HG03039 (cell line): ENCODE data around the gene STMN1.

Experiments used
- ATAC-seq: cut with Tn5 transposase; IDR thresholded peaks from one replicate; pipeline ENCODE4 v1.9.1; 2021; ENCODE audit warnings: mild to moderate bottlenecking, moderate library complexity; ENCODE audit not compliant: unreplicated experiment

Gene STMN1

DNA sequence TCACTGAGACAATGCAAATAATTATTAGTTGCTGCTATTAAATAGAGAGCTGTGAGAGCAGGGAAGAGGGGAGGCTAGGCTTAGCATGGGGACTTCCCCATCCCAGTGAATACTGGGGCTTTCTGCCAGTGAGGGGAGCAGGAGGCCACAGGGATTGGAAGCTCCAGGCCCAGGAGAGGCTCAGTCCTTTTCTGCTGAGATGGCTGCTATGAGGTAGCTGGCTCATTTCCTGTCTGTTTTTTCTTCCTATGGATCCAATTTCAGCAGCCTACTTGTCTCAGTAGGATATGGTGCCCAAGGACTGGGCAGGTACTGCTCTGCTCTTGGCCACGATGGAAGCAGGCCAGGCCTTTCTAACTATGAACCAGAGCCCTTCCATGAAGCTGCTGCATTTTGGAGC lies 10.0 kb downstream of the STMN1 start:
- ATAC-seq, result no peak

DNA sequence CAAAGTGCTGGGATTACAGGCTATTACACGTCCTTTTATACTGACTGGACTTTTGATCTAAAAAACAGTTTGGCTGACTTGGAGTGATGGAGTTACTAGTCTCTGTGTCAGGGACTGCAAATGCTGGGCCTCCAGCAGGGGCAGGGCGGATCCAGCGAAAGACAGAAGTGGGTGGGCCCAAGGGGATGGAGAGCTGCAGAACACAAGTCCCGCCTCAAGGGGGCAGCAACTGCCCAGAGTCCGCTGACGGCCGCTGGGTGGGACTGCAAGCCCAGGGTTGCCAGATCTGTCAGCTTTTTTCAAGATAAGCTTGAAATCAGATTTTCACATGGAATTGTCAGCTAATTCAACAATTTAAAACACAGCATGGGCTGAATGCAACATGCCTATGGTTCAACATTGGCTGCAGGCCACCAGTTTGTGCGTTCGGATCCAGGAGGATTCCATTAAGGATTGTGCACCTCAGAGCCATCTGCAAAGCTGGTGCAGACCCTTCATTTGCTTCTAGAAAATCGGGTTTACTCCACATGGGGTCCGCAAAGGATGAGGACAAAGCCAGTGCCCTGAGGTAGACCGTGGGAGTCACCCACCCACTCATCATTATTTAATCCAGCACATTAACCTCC lies 10.7 kb downstream of the STMN1 start:
- ATAC-seq, result peak; percentile 69

- ATAC-seq, result no peak
Observed at GRCh38 chr1:25893116-25893515, 13.1 kb downstream of the STMN1 start.

- no peak for ATAC-seq
Observed at GRCh38 chr1:25891606-25892005, 14.6 kb downstream of the STMN1 start.

DNA sequence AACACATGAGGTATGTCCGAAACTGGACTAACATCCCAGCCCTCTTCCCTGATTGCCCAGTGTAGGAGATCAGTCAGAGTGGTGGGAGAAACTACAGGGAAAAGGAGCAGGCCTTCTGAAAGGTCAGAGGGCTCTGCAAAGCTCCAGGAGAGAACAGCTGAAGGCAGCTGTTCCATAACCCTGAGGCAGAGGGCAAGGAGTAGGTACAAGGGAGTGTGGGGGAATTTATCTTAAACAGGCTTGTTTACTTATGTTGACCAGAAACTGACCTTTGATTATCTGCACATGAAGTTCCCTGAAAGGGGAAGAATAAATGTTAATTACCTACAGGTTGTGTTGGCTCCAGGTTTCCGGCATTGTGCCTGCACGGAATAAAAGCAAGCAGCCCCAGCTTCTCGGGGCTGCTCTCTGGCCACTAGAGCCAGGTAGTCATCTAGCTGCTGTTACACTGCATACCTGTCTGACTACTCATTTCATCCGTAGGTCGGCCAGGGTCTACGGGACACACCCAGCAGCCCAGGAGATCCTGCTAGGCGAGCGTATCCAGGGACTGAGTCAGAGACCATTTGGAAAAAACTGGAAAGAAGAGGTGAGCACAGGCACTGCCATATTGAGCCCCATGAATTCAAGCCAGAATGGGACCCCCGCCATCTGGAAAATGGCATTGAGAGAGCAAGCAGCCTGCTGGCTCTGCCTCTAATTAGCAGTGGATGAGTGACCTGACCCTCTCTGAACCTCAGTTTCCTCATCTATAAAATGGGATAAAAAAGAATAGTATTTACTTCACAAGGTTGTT lies 15.8 kb downstream of the STMN1 start:
- no peak for ATAC-seq

DNA sequence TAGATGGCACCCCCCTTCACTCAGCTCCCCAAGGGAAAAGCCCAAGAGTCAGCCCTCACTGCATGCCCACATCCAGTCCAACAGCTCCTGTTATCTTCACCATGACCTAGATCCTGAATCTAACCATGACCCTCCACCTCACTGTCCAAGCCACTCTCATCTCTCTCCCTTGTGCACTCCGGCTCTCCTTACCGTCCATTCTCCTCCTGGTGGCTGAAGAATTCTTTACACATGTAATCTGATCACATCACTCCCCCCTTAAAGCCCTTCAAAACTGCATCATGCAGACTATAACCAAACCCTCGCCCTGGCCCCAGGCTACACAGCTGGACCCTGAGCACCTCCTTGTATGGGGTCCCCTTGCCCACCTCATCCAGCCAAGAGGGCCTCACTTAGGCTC lies 16.7 kb downstream of the STMN1 start:
- ATAC-seq, result no peak

DNA sequence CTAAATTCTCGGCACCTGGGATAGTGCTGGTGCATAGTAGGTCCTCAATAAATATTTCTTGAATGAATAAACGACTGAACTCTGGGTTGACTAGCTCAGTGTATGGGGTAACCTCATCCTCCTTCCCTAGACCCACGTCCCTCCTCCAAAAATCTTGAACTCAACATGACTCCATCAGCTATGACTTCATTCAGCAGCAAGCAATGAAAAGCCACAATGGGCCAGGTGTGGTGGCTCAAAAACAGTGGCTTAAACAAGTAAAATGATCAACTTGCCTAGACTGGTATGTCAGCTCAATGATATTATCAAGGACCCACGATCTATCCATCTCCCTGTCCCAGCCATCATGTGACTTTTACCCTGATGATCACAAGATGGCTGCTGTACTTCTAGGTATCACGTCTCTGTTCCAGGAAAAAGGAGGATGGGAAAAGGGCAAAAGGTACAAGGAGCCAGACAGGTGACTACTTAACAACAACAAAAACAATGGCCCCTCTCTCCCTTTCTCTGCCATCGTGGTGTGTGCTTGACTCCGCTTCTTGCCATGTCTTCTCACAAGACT lies 17.7 kb downstream of the STMN1 start:
- no peak for ATAC-seq

DNA sequence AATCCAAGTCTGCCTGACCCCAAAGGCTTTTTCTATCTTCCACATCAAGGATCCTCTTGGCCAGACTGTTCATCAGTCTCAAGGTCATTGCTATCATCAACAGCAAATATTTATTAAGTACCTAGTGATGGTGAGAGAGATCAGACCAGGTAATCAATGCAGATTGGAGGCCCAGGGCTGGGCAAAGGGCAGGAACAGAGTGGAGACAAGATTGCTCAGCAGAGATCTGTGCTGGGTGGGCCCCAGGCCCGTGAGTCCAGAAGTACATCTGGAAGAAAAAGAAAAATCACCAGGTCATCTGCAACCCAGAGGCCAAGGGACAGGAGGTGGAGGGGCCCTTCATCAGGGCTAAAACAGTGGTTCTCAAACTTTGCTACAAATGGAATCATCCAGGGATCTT lies 20.6 kb downstream of the STMN1 start:
- no peak for ATAC-seq

DNA sequence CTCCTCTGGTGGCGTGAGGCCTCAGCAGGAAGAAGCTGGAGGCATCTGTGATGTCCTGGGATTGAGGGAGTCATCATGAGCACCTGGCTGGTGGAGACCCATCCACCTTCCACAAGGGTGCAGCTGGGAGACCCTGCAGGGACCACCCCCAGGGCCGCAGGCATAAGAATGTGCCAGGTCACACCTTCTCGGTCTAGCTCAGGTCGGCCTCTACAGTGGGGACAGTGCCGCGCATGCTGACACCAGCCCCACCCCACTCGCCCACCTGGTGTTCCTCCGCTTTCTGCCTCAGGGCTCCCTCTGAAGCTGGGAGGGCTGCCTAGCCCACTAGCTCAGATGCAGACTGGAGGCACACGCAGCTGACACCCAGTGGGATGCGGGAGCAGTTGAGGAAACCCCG lies 25.0 kb downstream of the STMN1 start:
- no peak for ATAC-seq

- no peak for ATAC-seq
Observed at GRCh38 chr1:25880518-25880917, 25.7 kb downstream of the STMN1 start.

GRCh38 chr1:25879675-25880074 lies 26.5 kb downstream of the STMN1 start:
- ATAC-seq, result no peak

- ATAC-seq, result no peak
Observed at GRCh38 chr1:25878690-25879089, 27.5 kb downstream of the STMN1 start.

GRCh38 chr1:25877155-25877554 lies 29.1 kb downstream of the STMN1 start:
- ATAC-seq, result no peak

GRCh38 chr1:25876693-25877077 lies 29.5 kb downstream of the STMN1 start:
- no peak for ATAC-seq

DNA sequence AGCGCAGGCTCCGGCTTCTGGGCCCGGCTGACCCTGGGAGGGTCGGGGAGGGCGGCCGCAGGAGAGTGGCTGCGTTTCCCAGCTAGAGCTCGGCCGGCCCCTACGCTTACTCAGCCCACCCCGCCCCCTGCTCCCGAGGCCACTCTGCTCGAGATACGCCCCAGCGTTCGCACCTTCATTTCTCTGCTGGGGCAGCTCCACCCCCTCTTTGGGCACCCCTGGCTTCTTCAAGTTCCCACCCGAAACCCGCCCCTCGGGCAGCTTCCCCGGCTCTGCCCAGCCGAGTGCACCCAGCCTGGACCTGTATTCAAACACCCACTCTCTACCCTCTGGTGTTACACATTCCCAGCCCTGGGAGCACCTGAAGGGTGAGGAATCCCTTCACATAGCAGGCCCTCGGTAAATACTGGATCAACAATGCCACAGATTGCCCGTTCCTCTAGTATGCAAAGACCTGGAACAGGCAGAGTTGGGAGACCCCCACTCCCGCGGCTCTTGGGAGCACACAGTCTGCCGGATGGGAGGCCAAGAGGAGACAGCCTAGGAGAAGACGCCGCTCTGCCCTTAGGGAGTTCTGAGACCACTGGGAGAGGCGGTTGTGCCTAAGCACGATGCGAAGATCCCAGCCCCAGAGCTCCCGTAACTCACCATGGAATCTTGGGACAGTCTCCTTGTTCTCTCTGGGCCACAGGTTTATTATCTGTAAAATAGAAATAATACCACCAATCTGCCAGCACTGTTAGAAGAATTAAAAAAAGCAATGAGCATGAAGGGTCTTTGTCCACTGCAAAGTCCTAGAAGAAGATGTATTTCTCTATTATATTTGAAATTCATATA lies 30.1 kb downstream of the STMN1 start:
- no peak for ATAC-seq

GRCh38 chr1:25875154-25875855 lies 30.9 kb downstream of the STMN1 start, which contains the start of gene PAQR7:
PAQR7 (minus strand) TSS chr1:25875708; CDS start chr1:25863839, 11,869 bp downstream.
- ATAC-seq, result no peak

- ATAC-seq, result no peak
Observed at GRCh38 chr1:25874635-25875153, 31.5 kb downstream of the STMN1 start.

- no peak for ATAC-seq
Observed at GRCh38 chr1:25874209-25874608, 32.0 kb downstream of the STMN1 start.

DNA sequence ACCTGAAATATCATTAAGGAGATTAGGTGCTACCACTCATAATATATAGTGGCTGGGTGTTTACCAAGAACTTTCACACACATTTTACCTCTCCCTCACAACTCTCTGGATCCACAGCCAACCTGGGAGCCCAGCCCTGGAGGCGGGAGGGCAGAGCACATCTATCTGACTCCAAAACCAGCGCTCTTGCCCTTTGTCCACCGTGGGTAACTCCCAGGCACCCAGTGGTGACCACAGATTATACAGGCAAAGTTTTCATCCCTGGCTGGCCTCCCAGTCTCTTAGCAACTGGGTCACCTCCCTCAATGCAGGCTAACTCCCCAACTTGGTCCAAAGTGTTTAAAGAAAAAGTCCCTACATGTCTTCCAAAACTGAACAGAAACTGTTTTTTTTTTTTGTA lies 33.1 kb downstream of the STMN1 start:
- ATAC-seq, result no peak

- no peak for ATAC-seq
Observed at GRCh38 chr1:25872713-25873112, 33.5 kb downstream of the STMN1 start.
